Dendritic cell treated with granulocyte-macrophage colony-stimulating factor and Interleukin-4, amounts not matched to agents 40 ng/mL and 50 ng/mL, for 4 days (primary cell): Measurements from ENCODE around the gene UTP4.
A peak's percentile ranks its signal among the peaks of the same experiment; 100 is the strongest.
"Not testable (repeated sequence)": the region's sequence is repeated elsewhere in the genome, so short reads cannot be mapped to it uniquely, and the experiment has no call there.

Source experiments
- H3K27ac Mint-ChIP-seq: one replicate; pipeline ENCODE4 v1.8.0; 2022; ENCODE audit warnings: mild to moderate bottlenecking, mixed read lengths
- H3K27me3 Mint-ChIP-seq: one replicate; pipeline ENCODE4 v1.8.0; 2022; ENCODE audit warnings: mild to moderate bottlenecking, mixed read lengths
- H3K36me3 Mint-ChIP-seq: one replicate; pipeline ENCODE4 v1.8.0; 2022; ENCODE audit warnings: low read depth, mixed read lengths
- H3K4me1 Mint-ChIP-seq: one replicate; pipeline ENCODE4 v1.8.0; 2022; ENCODE audit warnings: low read depth, mixed read lengths
- H3K4me3 Mint-ChIP-seq: one replicate; pipeline ENCODE4 v1.8.0; 2022; ENCODE audit warnings: mild to moderate bottlenecking, moderate library complexity, mixed read lengths
- H3K9me3 Mint-ChIP-seq: one replicate; pipeline ENCODE4 v1.8.0; 2022; ENCODE audit warnings: mixed read lengths
- intact Hi-C: fragments of 100-400 bp; cut with micrococcal nuclease; formaldehyde crosslinking; loops from one replicate; pipeline ENCODE4 v1.15.0; 2022

UTP4 gene

DNA sequence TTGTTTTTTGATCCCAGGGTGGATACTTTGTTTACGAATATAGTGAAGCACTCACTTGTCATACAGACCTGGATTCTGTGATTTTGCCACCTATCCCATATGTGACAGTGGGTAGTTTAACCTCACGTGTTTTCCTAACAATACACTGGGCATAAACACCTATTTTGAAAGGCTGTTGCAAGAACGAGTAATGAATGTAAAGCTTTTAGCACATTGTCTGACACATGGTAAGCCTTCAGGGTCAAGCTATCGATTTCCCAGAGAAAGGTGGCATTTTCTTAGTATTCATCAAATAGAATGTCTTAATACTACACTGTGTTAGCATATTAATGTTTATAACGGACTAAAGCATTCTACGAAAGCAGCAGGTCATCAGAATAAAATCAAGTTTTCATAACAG is 2.0 kb upstream of the UTP4 start:
- no peak overlapping the region for H3K27ac Mint-ChIP-seq
- no peaks in the 10 kb centered on the region for H3K9me3 Mint-ChIP-seq
- no peak overlapping the region for H3K4me3 Mint-ChIP-seq
- peaks cover 51% of the 10 kb centered on the region for H3K4me1 Mint-ChIP-seq
- H3K36me3 Mint-ChIP-seq: peaks cover 55% of the 10 kb centered on the region
- H3K27me3 Mint-ChIP-seq: no peaks in the 10 kb centered on the region
- intact Hi-C loops: no loop called here

DNA sequence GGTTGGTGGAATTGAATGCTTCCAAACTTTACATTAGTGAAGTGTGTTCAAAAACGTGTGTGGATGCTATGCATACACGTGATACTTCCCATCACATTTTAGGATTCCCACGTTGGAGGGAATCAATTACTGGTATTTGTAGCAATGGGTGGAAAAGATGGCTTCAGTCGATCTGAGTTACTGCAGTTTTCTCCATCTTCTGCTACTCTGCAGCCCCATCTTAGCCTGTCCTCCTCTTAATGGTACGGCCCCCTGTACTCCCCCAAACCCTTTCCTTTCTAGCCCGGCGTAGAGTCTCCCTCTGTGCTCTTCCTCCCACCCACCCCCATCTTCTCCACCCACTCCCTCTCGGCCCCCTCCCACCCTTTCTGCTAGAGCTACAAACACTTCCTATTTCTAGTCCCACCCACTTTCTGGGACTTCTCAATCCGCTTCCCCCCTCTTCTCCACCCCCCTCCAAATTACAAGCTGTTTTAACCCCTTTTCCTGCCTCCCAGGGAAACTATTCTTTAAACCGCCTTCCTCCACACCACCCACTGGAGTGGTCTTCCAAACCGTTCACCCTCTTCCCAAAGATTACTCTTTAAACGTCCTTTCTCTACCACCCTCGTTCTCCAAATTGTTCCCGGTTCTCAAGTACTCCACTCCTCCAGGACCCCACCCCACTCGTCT is 1.1 kb upstream of the UTP4 start:
- intact Hi-C loops: no loop called here

DNA sequence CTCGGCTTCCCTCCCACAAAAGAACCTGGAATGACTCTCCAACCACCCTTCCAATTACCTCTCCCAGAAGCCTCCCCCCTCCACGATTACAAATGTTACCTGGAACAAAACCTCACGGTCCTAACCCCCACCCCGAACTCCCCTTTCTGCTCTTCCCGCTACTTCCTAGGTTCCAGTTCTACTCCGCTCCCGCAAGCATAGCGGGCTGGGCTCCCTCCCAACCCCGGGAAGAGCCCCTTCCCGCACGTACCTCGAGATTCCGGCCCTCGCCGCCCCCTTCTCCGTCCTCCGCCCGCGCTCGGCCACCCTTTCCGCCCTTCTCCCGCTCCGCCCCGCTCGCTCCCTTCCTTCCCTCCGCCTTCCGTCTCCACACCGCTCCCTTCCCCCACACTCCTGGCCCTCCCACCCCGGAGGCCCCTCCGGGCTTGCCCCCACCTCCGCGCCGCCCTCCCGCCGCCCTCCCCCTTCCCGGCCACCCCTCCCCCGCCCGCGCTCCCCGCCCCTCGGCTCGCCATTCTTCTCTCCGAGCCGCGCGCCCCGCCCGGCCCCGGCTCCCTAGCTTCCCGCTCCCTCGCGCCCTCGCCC is 518 bp upstream of the UTP4 start:
- H3K4me1 Mint-ChIP-seq: peaks cover 54% of the 10 kb centered on the region

More for the DNA sequence above, 1.1 kb upstream of the UTP4 start:
- Mint-ChIP-seq H3K36me3 (peaks cover 59% of the 10 kb centered on the region), H3K4me3 (peak overlapping the region; percentile 84), H3K4me1 (peaks cover 54% of the 10 kb centered on the region), H3K9me3 (no peaks in the 10 kb centered on the region), H3K27ac (peak overlapping the region; percentile 88), H3K27me3 (no peaks in the 10 kb centered on the region)

DNA sequence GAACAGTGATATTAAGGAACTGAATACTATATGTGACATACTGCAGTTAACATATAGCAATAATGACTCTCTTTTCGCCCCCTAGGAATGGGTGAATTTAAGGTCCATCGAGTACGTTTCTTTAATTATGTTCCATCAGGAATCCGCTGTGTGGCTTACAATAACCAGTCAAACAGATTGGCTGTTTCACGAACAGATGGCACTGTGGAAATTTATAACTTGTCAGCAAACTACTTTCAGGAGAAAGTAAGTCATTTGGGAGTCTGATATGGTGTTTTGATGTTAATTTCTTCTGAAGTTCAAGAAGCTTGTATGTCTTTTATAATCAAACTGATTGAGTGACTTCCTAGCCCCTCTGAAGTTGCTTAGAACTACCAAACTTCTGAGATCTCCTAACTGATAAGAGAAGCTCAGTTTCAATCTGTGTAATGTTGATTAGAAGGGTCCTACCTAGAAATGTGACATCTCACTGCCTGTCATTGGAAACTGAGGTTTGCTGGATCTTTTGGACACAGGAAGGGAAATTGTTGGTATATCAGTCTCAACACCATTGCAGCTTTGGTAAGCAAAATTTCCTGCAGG is 1.0 kb downstream of the UTP4 start:
- intact Hi-C loops: loop anchor here (2.0 kb wide), 1 partner anchor 177 kb away; the partner anchor contains the start of gene VPS4A
- Mint-ChIP-seq H3K27ac (peak overlapping the region; percentile 88), H3K36me3 (peaks cover 61% of the 10 kb centered on the region), H3K27me3 (no peaks in the 10 kb centered on the region), H3K4me3 (peak overlapping the region; percentile 84), H3K9me3 (no peaks in the 10 kb centered on the region), H3K4me1 (peaks cover 43% of the 10 kb centered on the region)

More for the DNA sequence above, 518 bp upstream of the UTP4 start:
- peak overlapping the region; percentile 84 for H3K4me3 Mint-ChIP-seq
- peaks cover 60% of the 10 kb centered on the region for H3K36me3 Mint-ChIP-seq
- no peaks in the 10 kb centered on the region for H3K9me3 Mint-ChIP-seq
- H3K27ac Mint-ChIP-seq: peak overlapping the region; percentile 88
- intact Hi-C loops: loop anchor here (2.0 kb wide), 1 partner anchor 179 kb away; the partner anchor contains the start of gene VPS4A
- no peaks in the 10 kb centered on the region for H3K27me3 Mint-ChIP-seq

DNA sequence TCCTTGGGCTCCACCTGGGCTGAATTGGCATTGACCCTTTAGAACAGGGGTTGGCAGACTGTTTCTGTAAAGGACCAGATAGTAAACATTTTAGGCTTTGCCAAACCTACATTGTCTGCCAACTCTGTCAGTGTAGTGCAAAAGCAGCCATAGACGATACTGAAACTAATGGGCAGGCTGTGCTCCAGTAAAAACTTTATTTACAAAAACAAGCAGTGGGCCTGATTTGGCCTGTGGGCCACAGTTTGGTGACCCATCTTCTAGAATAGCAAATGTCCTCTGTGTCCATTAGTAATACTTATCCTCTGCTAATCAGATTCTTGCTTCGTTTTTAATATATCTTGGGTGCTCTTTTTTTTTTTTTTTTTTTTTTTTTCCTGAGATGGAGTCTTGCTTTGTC is 6.2 kb downstream of the UTP4 start:
- no peaks in the 10 kb centered on the region for H3K9me3 Mint-ChIP-seq
- no peak overlapping the region for H3K27ac Mint-ChIP-seq
- no peaks in the 10 kb centered on the region for H3K27me3 Mint-ChIP-seq
- peaks cover 85% of the 10 kb centered on the region for H3K36me3 Mint-ChIP-seq
- intact Hi-C loops: no loop called here
- H3K4me1 Mint-ChIP-seq: peaks cover 20% of the 10 kb centered on the region
- no peak overlapping the region for H3K4me3 Mint-ChIP-seq

DNA sequence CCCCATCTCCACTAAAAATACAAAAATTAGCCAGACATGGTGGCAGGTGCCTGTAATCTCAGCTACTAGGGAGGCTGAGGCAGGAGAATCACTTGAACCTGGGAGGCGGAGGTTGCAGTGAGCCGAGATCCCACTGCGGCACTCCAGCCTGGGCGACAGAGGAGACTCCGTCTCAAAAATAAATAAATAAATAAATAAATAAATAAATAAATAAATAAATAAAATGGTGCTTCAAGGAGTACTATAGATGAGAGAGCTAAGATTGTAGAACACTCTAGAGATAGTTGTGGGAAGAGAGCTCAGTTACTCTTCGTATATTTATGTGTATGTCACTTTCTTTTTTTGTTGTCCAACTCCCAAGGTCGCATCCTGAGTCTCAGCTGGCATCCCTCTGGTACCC is 7.0 kb downstream of the UTP4 start:
- intact Hi-C loops, H3K4me3 Mint-ChIP-seq, H3K27ac Mint-ChIP-seq, H3K27me3 Mint-ChIP-seq, H3K9me3 Mint-ChIP-seq: not testable (repeated sequence)
- Mint-ChIP-seq H3K36me3 (peaks cover 93% of the 10 kb centered on the region), H3K4me1 (peaks cover 13% of the 10 kb centered on the region)

DNA sequence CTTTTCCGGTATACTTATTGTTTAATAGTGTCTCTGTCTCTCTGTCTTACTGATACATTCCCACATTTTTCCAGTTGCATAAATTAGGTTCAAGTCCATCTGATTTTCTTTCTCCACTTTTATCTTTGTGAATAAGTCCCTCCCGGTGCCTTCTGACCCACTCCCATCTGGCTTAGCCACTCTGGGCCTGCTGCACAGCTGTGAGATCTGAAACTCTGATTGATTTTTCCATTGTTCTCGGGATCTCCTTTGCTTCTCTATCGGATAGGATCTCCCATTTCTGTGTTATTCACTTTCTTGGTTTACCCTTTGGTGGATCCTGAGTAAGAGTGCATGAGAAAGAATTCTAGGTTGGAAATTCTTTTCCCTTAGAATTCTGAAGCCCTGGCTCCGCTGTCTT is 8.6 kb downstream of the UTP4 start:
- Mint-ChIP-seq H3K9me3 (no peaks in the 10 kb centered on the region), H3K4me1 (peaks cover 4% of the 10 kb centered on the region), H3K27me3 (no peaks in the 10 kb centered on the region), H3K4me3 (no peak overlapping the region), H3K27ac (no peak overlapping the region), H3K36me3 (peaks cover 100% of the 10 kb centered on the region)
- intact Hi-C loops: no loop called here

DNA sequence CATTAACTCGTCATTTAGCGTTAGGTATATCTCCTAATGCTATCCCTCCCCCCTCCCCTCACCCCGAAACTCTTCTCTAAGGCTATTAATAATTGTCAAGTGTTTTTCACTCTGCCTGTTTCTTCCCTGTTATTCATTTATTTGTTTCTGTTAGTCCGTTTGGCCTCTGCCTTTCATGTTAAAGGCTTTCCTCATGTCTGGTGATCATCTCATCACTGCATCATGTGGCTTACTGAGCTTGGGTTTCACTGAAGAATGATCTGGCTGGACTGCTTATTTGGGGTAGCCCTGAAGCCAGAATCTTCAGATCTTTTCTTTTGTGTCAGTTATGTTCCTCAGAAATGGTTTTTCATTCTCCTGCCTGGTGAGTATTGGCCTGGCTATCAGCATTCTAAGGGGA is 9.5 kb downstream of the UTP4 start:
- Mint-ChIP-seq H3K4me1 (no peaks in the 10 kb centered on the region), H3K36me3 (peaks cover 98% of the 10 kb centered on the region)

DNA sequence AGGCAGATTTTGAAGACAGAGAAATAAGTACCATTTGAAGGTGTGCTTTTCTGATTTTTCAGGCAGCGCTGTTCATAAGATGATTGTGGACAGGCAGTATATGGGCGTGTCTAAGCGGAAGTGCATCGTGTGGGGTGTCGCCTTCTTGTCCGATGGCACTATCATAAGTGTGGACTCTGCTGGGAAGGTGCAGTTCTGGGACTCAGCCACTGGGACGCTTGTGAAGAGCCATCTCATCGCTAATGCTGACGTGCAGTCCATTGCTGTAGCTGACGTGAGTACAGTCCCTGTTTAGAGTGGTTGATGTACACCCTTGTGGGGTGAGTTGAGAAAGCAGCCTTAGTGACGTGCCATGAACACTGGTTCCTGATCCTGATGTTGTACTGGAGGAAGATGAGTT is 10.7 kb downstream of the UTP4 start:
- intact Hi-C loops: no loop called here
- peaks cover 93% of the 10 kb centered on the region for H3K36me3 Mint-ChIP-seq
- H3K27ac Mint-ChIP-seq: no peak overlapping the region
- no peak overlapping the region for H3K4me3 Mint-ChIP-seq
- H3K27me3 Mint-ChIP-seq: no peaks in the 10 kb centered on the region
- H3K4me1 Mint-ChIP-seq: no peaks in the 10 kb centered on the region
- H3K9me3 Mint-ChIP-seq: no peaks in the 10 kb centered on the region

More for the DNA sequence above, 9.5 kb downstream of the UTP4 start:
- intact Hi-C loops: no loop called here
- no peak overlapping the region for H3K4me3 Mint-ChIP-seq
- H3K27ac Mint-ChIP-seq: no peak overlapping the region
- H3K27me3 Mint-ChIP-seq: no peaks in the 10 kb centered on the region
- H3K9me3 Mint-ChIP-seq: no peaks in the 10 kb centered on the region

DNA sequence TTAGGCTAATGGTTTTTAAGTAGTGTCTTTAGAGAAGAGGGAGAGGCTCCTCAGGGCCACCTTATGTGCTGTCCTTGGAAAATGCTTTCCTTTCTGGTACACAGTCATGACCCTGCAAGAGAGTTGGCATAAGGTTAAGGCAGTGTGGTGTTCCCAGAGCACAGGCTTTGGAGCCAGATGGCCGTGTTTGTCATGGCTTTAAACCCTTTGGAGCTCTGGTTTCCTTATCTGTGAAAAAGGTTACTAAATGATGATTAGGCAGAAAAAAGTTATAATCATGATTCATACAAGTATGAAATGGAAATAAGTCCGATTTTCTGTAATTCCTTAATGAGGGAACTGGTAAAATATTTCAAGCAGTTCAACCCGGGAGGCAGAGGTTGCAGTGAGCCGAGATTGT is 13.2 kb downstream of the UTP4 start:
- no peaks in the 10 kb centered on the region for H3K27me3 Mint-ChIP-seq
- no peaks in the 10 kb centered on the region for H3K4me1 Mint-ChIP-seq
- peaks cover 88% of the 10 kb centered on the region for H3K36me3 Mint-ChIP-seq
- no peak overlapping the region for H3K4me3 Mint-ChIP-seq
- intact Hi-C loops: no loop called here
- no peaks in the 10 kb centered on the region for H3K9me3 Mint-ChIP-seq
- H3K27ac Mint-ChIP-seq: no peak overlapping the region

DNA sequence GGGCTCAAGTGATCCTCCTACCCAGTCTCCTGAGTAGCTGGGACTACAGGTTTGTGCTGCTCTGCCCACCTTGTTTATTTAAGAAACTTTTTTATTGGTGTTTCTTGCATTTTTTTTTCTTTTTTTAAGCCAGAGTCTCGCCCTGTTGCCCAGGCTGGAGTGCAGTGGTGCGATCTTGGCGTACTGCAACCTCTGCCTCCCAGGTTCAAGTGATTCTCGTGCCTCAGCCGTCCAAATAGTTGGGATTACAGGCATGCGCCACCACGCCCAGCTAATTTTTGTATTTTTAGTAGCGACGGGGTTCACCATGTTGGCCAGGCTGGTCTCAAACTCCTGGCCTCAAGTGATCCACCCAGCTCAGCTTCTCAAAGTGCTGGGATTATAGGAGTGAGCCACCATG is 17.2 kb downstream of the UTP4 start:
- H3K27ac Mint-ChIP-seq, H3K4me1 Mint-ChIP-seq, H3K9me3 Mint-ChIP-seq, H3K27me3 Mint-ChIP-seq, H3K4me3 Mint-ChIP-seq: not testable (repeated sequence)
- intact Hi-C loops: loop anchor here (1.0 to 10.0 kb wide), 3 partner anchors 38 to 138 kb away; partner anchors contain the start of gene SNTB2
- H3K36me3 Mint-ChIP-seq: peaks cover 87% of the 10 kb centered on the region

DNA sequence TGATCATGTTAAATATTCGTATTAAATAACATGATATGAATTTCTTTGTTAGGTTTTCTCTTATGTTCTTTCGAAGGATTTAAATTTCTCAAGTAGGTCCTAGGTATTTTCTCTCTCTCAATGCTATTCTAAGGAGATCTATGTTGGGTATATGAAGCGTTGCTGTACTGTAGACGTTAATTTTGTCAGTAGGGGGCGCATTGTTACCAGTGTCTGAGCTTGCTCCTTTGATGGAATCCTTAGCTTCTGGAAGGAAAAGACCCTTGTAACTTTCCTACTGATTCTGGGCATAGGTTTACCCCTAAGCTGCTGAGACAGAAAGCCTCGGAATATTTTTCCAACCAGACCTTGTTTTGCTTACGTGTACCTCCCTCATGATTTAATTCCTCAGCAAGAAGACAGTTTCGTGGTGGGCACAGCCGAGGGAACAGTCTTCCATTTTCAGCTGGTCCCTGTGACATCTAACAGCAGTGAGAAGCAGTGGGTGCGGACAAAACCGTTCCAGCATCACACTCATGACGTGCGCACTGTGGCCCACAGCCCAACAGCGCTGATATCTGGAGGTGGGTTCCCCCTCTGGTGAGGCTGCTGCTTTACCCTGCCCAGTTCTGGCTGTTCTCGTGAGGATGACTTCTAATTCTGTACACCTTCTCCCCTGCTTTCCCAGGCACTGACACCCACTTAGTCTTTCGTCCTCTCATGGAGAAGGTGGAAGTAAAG is 17.9 kb downstream of the UTP4 start:
- Mint-ChIP-seq H3K9me3 (no peaks in the 10 kb centered on the region), H3K36me3 (peaks cover 87% of the 10 kb centered on the region), H3K27me3 (no peaks in the 10 kb centered on the region), H3K27ac (no peak overlapping the region), H3K4me1 (no peaks in the 10 kb centered on the region), H3K4me3 (no peak overlapping the region)
- intact Hi-C loops: loop anchor here (1.0 to 10.0 kb wide), 3 partner anchors 37 to 137 kb away; partner anchors contain the start of gene SNTB2

DNA sequence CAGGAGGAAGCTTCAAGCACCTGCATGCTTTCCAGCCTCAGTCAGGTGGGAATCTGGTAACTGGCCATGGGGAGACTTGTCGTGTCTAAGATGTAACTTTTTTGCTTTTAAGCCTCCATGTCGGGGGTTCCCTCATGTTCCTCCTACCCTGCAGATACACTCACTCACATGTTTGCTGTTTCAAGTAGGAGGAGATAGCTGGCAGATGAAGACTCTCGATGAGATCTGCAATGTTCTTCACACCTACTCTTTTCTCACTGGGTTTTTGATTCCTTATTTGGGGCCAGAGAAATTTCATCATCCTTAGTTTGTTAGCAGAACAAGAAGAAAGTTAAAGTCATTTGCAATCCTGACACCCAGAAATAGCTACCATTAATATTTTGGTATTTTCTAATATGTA is 24.7 kb downstream of the UTP4 start:
- H3K36me3 Mint-ChIP-seq: peaks cover 97% of the 10 kb centered on the region
- H3K27ac Mint-ChIP-seq: no peak overlapping the region
- intact Hi-C loops: loop anchor here (10.0 kb wide), 1 partner anchor 68 kb away; no protein-coding TSS in a partner anchor
- no peaks in the 10 kb centered on the region for H3K9me3 Mint-ChIP-seq
- no peaks in the 10 kb centered on the region for H3K27me3 Mint-ChIP-seq
- no peak overlapping the region for H3K4me3 Mint-ChIP-seq
- H3K4me1 Mint-ChIP-seq: peaks cover 5% of the 10 kb centered on the region

DNA sequence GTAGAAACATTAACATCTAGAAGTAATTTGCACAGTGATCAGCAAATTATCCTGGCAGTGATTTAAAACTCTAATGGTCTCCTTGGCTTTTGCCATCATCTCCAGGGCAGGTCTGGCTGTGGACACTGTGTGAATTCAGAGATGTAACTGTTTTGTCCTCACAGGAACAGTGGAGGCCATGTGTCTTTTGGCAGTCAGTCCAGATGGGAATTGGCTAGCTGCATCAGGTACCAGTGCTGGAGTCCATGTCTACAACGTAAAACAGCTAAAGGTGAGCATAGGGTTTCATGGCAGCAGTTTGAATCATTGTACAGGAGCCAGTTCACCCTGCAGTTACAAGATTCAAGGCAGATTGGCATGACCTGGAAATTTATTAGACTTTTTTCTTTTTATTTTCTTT is 27.7 kb downstream of the UTP4 start:
- peaks cover 96% of the 10 kb centered on the region for H3K36me3 Mint-ChIP-seq
- intact Hi-C loops: no loop called here
- H3K9me3 Mint-ChIP-seq: no peaks in the 10 kb centered on the region
- no peaks in the 10 kb centered on the region for H3K27me3 Mint-ChIP-seq
- no peak overlapping the region for H3K27ac Mint-ChIP-seq
- H3K4me3 Mint-ChIP-seq: no peak overlapping the region
- peaks cover 5% of the 10 kb centered on the region for H3K4me1 Mint-ChIP-seq
